Bladder microvascular endothelial cell (primary cell): Measurements from ENCODE around the gene EEF1AKMT1. TPM values are rescaled to one million over a fixed set of nuclear protein-coding genes. Genes with fewer than 3 reads are reported as not detected.

Experiments
- total RNA-seq: library from RNA; depleted of rRNA; stranded (reverse); fragments of >200 nt; gene quantifications from 2 replicates; pipeline ENCODE4 v1.2.3, GENCODE V29; 2014

The EEF1AKMT1 gene
- 7.8 and 10.0 TPM in 2 replicates for total RNA-seq

GRCh38 chr13:20773194-20774080, at the start of gene EEF1AKMT1:
EEF1AKMT1 (minus strand) TSS chr13:20773961; CDS start chr13:20757598, 16,363 bp downstream.

GRCh38 chr13:20702915-20703779, 70.6 kb downstream of the EEF1AKMT1 start, which contains the start of gene IL17D:
IL17D (plus strand) TSS chr13:20703699; CDS start chr13:20704002, 303 bp downstream.

Other genes with a start within 250 kb of the EEF1AKMT1 start
- 29.1 and 33.9 TPM in 2 replicates for gene CRYL1, start 248.1 kb downstream of the EEF1AKMT1 start, total RNA-seq
- 6.3 and 11.7 TPM in 2 replicates for gene IFT88, start 206.8 kb downstream of the EEF1AKMT1 start, total RNA-seq
- gene IL17D, start 70.3 kb downstream of the EEF1AKMT1 start, total RNA-seq: 1.3 and 4.0 TPM in 2 replicates
- gene XPO4, start 128.8 kb upstream of the EEF1AKMT1 start, total RNA-seq: 12.1 and 28.1 TPM in 2 replicates